HEK293T (cell line): ENCODE data around the gene SLC3A2.

Source experiments
- ARNT ChIP-seq: fragments of 450-650 bp; IDR thresholded peaks from 2 replicates; pipeline ENCODE4 v1.6.1; 2017; ENCODE audit warnings: mild to moderate bottlenecking
- BHLHE40 ChIP-seq: fragments of 450-650 bp; IDR thresholded peaks from 2 replicates; pipeline ENCODE4 v1.6.1; 2016; ENCODE audit warnings: mild to moderate bottlenecking, moderate library complexity, borderline replicate concordance
- ELF4 ChIP-seq: fragments of 450-650 bp; IDR thresholded peaks from 2 replicates; pipeline ENCODE4 v1.6.1; 2017; ENCODE audit warnings: antibody characterized with exemption
- FOXA1 ChIP-seq: fragments of 450-650 bp; IDR thresholded peaks from 2 replicates; pipeline ENCODE4 v1.6.1; 2016; ENCODE audit warnings: mild to moderate bottlenecking
- FOXK2 ChIP-seq: fragments of 450-650 bp; IDR thresholded peaks from 2 replicates; pipeline ENCODE4 v1.6.1; 2016; ENCODE audit warnings: mild to moderate bottlenecking
- FOXM1 ChIP-seq: fragments of 450-650 bp; IDR thresholded peaks from 2 replicates; pipeline ENCODE4 v1.6.1; 2017; ENCODE audit warnings: mild to moderate bottlenecking, borderline replicate concordance
- HDGF ChIP-seq: fragments of 450-650 bp; IDR thresholded peaks from 2 replicates; pipeline ENCODE4 v1.6.1; 2017; ENCODE audit warnings: antibody characterized with exemption, borderline replicate concordance
- L3MBTL2 ChIP-seq: fragments of 450-650 bp; conservative IDR thresholded peaks from 2 replicates; pipeline ENCODE4 v1.6.1; 2016; ENCODE audit warnings: mild to moderate bottlenecking
- NFRKB ChIP-seq: fragments of 450-650 bp; IDR thresholded peaks from 2 replicates; pipeline ENCODE4 v1.6.1; 2016; ENCODE audit warnings: mild to moderate bottlenecking, moderate library complexity
- SUZ12 ChIP-seq: fragments of 450-650 bp; IDR thresholded peaks from 2 replicates; pipeline ENCODE4 v1.6.1; 2016; ENCODE audit warnings: mild to moderate bottlenecking
- TARDBP ChIP-seq: fragments of 450-650 bp; IDR thresholded peaks from 2 replicates; pipeline ENCODE4 v1.6.1; 2016
- ZNF384 ChIP-seq: fragments of 450-650 bp; IDR thresholded peaks from 2 replicates; pipeline ENCODE4 v1.6.1; 2016

GRCh38 chr11:62892077-62892922 lies 11.6 kb downstream of the SLC3A2 start:
- no peak for TF ChIP-seq NFRKB
- TF ChIP-seq FOXM1: no peak
- no peak for TF ChIP-seq ARNT
- no peak for TF ChIP-seq ELF4
- no peak for TF ChIP-seq ZNF384
- TF ChIP-seq SUZ12: no peak
- no peak for TF ChIP-seq L3MBTL2
- no peak for TF ChIP-seq TARDBP
- no peak for TF ChIP-seq BHLHE40
- TF ChIP-seq FOXK2: no peak
- no peak for TF ChIP-seq HDGF
- TF ChIP-seq FOXA1: no peak
